ENCODE measurements around the gene TSSK6. TPM values are rescaled to one million over a fixed set of nuclear protein-coding genes. Genes with fewer than 3 reads are reported as not detected.
"Not testable (repeated sequence)": the region's sequence is repeated elsewhere in the genome, so short reads cannot be mapped to it uniquely, and the experiment has no call there.

The TSSK6 gene
- total and polyA plus RNA-seq, 12 donors: 0.23 to 1.2 (median 0.45) TPM; not detected in 1

DNA sequence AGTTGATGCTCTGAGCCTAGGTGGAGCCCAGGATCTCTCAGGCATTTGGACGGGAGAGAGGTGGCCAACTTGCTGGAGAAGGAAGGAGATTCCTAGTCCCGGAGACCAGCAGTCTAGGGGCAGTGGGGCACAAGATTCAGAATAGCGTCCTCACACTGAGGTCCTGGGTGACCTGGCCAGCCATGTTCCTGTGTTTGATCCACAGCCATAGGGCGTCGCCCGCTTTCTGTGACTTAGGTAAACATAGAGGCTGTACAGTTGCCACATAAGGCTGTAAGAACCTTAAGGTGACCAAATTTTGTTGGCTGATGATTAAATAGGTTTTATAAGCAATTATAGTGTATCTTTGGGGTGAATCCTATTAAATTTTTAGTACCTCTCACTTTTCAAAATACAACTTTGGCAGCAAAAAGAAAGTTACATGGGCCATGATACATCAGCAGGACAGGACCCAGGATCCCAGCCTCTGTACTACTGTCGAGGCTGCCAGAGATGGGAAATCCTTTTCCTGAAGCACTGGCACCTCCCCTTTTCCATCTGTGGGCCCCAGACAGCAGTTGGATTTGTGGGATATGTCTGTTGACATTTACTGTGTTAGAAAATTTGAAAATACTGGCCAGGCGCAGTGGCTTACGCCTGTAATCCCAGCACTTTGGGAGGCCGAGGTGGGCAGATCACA, 37.5 kb downstream of the TSSK6 start:
- H3K27me3 ChIP-seq: no peaks in the 10 kb centered on the region
- H3K4me3 ChIP-seq: no peak overlapping the region
- intact Hi-C loops (cut with DNase I): loop anchor here in 2 of 10 donors (5.0 to 10.0 kb wide), 2 partner anchors 63 to 76 kb away; no protein-coding TSS in a partner anchor
- H3K9me3 ChIP-seq: no peaks in the 10 kb centered on the region
- WGBS, 2 donors: 92 to 93% methylated on average over 10 of the region's 10 CpGs
- peaks cover 0 to 56% (median 0%) of the 10 kb centered on the region in 9 donors for H3K36me3 ChIP-seq
- TF ChIP-seq, protein P1, sequence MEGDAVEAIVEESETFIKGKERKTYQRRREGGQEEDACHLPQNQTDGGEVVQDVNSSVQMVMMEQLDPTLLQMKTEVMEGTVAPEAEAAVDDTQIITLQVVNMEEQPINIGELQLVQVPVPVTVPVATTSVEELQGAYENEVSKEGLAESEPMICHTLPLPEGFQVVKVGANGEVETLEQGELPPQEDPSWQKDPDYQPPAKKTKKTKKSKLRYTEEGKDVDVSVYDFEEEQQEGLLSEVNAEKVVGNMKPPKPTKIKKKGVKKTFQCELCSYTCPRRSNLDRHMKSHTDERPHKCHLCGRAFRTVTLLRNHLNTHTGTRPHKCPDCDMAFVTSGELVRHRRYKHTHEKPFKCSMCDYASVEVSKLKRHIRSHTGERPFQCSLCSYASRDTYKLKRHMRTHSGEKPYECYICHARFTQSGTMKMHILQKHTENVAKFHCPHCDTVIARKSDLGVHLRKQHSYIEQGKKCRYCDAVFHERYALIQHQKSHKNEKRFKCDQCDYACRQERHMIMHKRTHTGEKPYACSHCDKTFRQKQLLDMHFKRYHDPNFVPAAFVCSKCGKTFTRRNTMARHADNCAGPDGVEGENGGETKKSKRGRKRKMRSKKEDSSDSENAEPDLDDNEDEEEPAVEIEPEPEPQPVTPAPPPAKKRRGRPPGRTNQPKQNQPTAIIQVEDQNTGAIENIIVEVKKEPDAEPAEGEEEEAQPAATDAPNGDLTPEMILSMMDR (IDR thresholded peaks at IDR 0.05): no peak
- H3K27ac ChIP-seq: no peak overlapping the region
- H3K4me1 ChIP-seq: peaks cover 0 to 47% (median 21%) of the 10 kb centered on the region in 9 donors
- DNase-seq (no peak), ATAC-seq (no peak)

GRCh38 chr19:19475849-19476828, 39.2 kb downstream of the TSSK6 start:
- no peak for DNase-seq
- intact Hi-C loops (cut with DNase I): loop anchor here in 2 of 10 donors (5.0 to 10.0 kb wide), 2 partner anchors 61 to 74 kb away; no protein-coding TSS in a partner anchor

DNA sequence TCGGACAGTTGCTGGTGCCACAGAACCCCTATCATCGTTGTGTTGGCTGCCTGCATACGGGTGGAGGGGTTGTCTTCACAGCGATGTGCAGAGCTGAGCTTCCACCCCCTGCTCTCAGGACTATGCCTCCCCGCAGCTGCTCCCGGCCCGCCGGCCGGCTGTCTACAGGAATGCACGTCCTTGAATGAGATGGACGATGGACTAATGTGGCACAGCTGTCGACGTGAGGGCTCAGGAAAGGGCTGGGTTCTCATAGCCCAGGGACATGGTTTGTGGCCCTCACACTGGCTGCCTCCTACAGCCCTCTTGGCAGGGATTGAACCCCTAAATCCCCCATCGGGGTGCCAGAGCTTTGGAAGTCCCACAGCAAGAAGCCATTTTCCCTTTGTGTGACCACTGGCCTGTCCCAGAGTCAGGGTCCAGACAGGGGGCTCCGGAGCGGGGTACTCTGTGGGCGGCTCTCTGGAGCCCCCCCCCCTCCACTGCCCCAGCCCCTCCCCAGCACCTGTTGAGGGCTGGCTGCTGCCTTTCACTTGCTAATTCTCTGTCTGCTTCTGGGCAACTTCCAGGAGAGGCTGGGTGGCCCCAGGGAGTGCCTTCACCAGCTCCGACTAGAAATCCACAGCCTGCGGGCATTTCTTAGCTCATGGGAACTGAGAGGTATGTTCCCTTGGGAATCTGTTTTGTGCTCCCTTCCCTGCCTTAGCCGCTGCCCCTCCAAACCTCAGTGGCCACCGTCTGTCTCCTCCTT, 40.2 kb downstream of the TSSK6 start:
- Histone ChIP-seq H3K4me3 (no peak overlapping the region), H3K36me3 (peaks cover 0 to 41% (median 0%) of the 10 kb centered on the region in 9 donors), H3K4me1 (peaks cover 0 to 47% (median 25%) of the 10 kb centered on the region in 9 donors), H3K27me3 (no peaks in the 10 kb centered on the region), H3K9me3 (no peaks in the 10 kb centered on the region), H3K27ac (peak overlapping the region in 1 of 10 donors; percentile 38)
- intact Hi-C loops (cut with DNase I): loop anchor here in 2 of 10 donors (5.0 to 10.0 kb wide), 2 partner anchors 60 to 73 kb away; no protein-coding TSS in a partner anchor
- TF ChIP-seq, protein P1 (IDR thresholded peaks at IDR 0.05): no peak
- DNase-seq (no peak), ATAC-seq (peak in 3 of 8 donors; percentile 14 to 31 (median 22))
- WGBS, 2 donors: 70 to 75% methylated on average over 21 of the region's 21 CpGs

More at GRCh38 chr19:19475849-19476828, 39.2 kb downstream of the TSSK6 start:
- Histone ChIP-seq H3K27ac (peak overlapping the region in 1 of 10 donors; percentile 38), H3K9me3 (no peaks in the 10 kb centered on the region), H3K4me3 (no peak overlapping the region), H3K36me3 (peaks cover 0 to 49% (median 0%) of the 10 kb centered on the region in 9 donors), H3K4me1 (peaks cover 0 to 44% (median 25%) of the 10 kb centered on the region in 9 donors), H3K27me3 (no peaks in the 10 kb centered on the region)
- TF ChIP-seq, protein P1 (IDR thresholded peaks at IDR 0.05): peak in 7 of 9 donors; percentile 20 to 54 (median 44)
- peak in 5 of 8 donors; percentile 30 to 53 (median 44) for ATAC-seq
- 77 to 79% methylated on average over 19 of the region's 19 CpGs for WGBS, 2 donors

- H3K27ac ChIP-seq, DNase-seq, ATAC-seq, H3K27me3 ChIP-seq, H3K4me3 ChIP-seq: not testable (repeated sequence)
- peaks cover 0 to 54% (median 7%) of the 10 kb centered on the region in 9 donors for H3K36me3 ChIP-seq
- 69 to 73% methylated on average over 5 of the region's 5 CpGs for WGBS, 2 donors
- H3K9me3 ChIP-seq: peaks cover 0 to 27% (median 17%) of the 10 kb centered on the region in 11 donors
- intact Hi-C loops (cut with DNase I): loop anchor here in 1 of 10 donors (10.0 kb wide), 1 partner anchor 57 kb away; no protein-coding TSS in a partner anchor
- H3K4me1 ChIP-seq: peaks cover 0 to 51% (median 25%) of the 10 kb centered on the region in 9 donors
Observed at GRCh38 chr19:19472106-19472505, 43.2 kb downstream of the TSSK6 start.

All from heart right ventricle (tissue), 16 donors.